Endothelial cell of umbilical vein (primary cell): ENCODE results near the gene SELENOM. TPM values are rescaled to one million over a fixed set of nuclear protein-coding genes. Genes with fewer than 3 reads are reported as not detected.

Experiments used
- BruUV-seq: library from RNA; stranded (reverse); fragments of 400-500 nt; replicated peaks from 2 replicates; lab custom pipeline; 2021; lab: Mats Ljungman, UMichigan
- CTCF ChIA-PET: fragments of 300-600, 350-600 bp; sonication (Branson Sonifier 250); formaldehyde crosslinking; loops from one replicate; lab custom pipeline; 2021; ENCODE audit warnings: antibody characterized with exemption, inconsistent platforms; lab: Charles Lee
- POLR2A ChIA-PET: fragments of 300-600, 350-600 bp; sonication (Branson Sonifier 250); formaldehyde crosslinking; loops from one replicate; lab custom pipeline; 2021; ENCODE audit warnings: antibody characterized with exemption, inconsistent platforms; lab: Charles Lee
- DNase-seq: peaks from one replicate; pipeline ENCODE4 v3.0.0-alpha.2; 2011; ENCODE audit warnings: low read depth, low spot score
- FAIRE-seq: peaks from 2 replicates; lab custom pipeline; 2011; peaks lifted over from hg19 to GRCh38; lab: Jason Lieb, UNC
- H2AFZ ChIP-seq: 2 replicates; pipeline ENCODE4 v1.6.0; 2012; ENCODE audit warnings: low read depth, low read length, control low read depth, inconsistent platforms
- H3K27ac ChIP-seq: 2 replicates; pipeline ENCODE4 v1.5.1; 2011; ENCODE audit warnings: low read depth, mild to moderate bottlenecking, control low read depth, low read length, moderate library complexity; ENCODE audit not compliant: insufficient read depth
- H3K27me3 ChIP-seq, 2 experiments: 2 replicates each; pipeline versions ENCODE4 v1.6.0 to v1.6.1; 2011; ENCODE audit warnings: low read length in 2 of 2, mixed read lengths in 1 of 2; ENCODE audit not compliant: control insufficient read depth in 2 of 2, insufficient read depth in 2 of 2
- H3K36me3 ChIP-seq, 2 experiments: 2 replicates in 1 of 2; 3 replicates in 1 of 2; pipeline ENCODE4 v1.5.1; 2011; ENCODE audit warnings: low read length in 2 of 2, mild to moderate bottlenecking in 1 of 2, moderate library complexity in 1 of 2; ENCODE audit not compliant: control insufficient read depth in 2 of 2, insufficient read depth in 2 of 2; ENCODE audit errors: extremely low read depth in 1 of 2
- H3K4me1 ChIP-seq: 3 replicates; pipeline ENCODE4 v1.5.1; 2011; ENCODE audit warnings: mild to moderate bottlenecking, low read length; ENCODE audit not compliant: control insufficient read depth, insufficient read depth; ENCODE audit errors: extremely low read depth
- H3K4me2 ChIP-seq: 2 replicates; pipeline ENCODE4 v1.6.1; 2011; ENCODE audit warnings: low read length, control low read depth, mixed read lengths; ENCODE audit not compliant: insufficient read depth
- H3K4me3 ChIP-seq, 3 experiments: fragments of 200-600 bp in 1 of 3; sonication (generic), shearing (Covaris generic) in 1 of 3; replicated peaks in 1 of 3; 2 replicates each; pipeline ENCODE4 v1.5.1; 2011 to 2016; ENCODE audit warnings: control low read depth in 3 of 3, low read length in 3 of 3, mild to moderate bottlenecking in 2 of 3, inconsistent platforms in 1 of 3, low read depth in 1 of 3, moderate library complexity in 1 of 3; ENCODE audit not compliant: insufficient read depth in 1 of 3
- H3K79me2 ChIP-seq: 2 replicates; pipeline ENCODE4 v1.6.0; 2012; ENCODE audit warnings: low read length, inconsistent platforms; ENCODE audit not compliant: control insufficient read depth, insufficient read depth
- H3K9ac ChIP-seq: replicated peaks from 2 replicates; pipeline ENCODE3; 2011; ENCODE audit warnings: low read length, control low read depth; ENCODE audit not compliant: insufficient read depth; ENCODE audit errors: extremely low read depth
- H3K9me1 ChIP-seq: replicated peaks from 3 replicates; pipeline ENCODE4 v1.6.0; 2011; ENCODE audit warnings: mild to moderate bottlenecking, low read length; ENCODE audit not compliant: control insufficient read depth, insufficient read depth; ENCODE audit errors: extremely low read depth
- H3K9me3 ChIP-seq: replicated peaks from 2 replicates; pipeline ENCODE4 v1.5.1; 2012; ENCODE audit warnings: low read length, inconsistent platforms; ENCODE audit not compliant: control insufficient read depth, insufficient read depth
- H4K20me1 ChIP-seq: replicated peaks from 2 replicates; pipeline ENCODE3; 2011; ENCODE audit warnings: mild to moderate bottlenecking, low read length; ENCODE audit not compliant: control insufficient read depth, insufficient read depth; ENCODE audit errors: extremely low read depth
- CTCF ChIP-seq, 2 donors: IDR thresholded peaks; 1 replicate in 1 of 2; 2 replicates in 1 of 2; pipeline ENCODE4 v1.5.1; 2011; ENCODE audit warnings: low read length in 2 of 2, mild to moderate bottlenecking in 2 of 2, moderate library complexity in 2 of 2, control low read depth in 1 of 2, inconsistent platforms in 1 of 2, low read depth in 1 of 2; ENCODE audit not compliant: insufficient read depth in 1 of 2; ENCODE audit errors: extremely low read depth in 1 of 2
- MAX ChIP-seq: IDR thresholded peaks from 2 replicates; pipeline ENCODE4 v1.6.1; 2011; ENCODE audit not compliant: insufficient read depth, insufficient read length
- POLR2AphosphoS5 ChIP-seq: IDR thresholded peaks from 2 replicates; pipeline ENCODE4 v1.6.1; 2012; ENCODE audit warnings: low read depth, mild to moderate bottlenecking, control low read depth, low read length, moderate library complexity; ENCODE audit not compliant: insufficient read depth
- dilution Hi-C: fragments of 300-500 bp; cut with MboI; formaldehyde crosslinking; loops from one replicate; pipeline ENCODE4 v1.15.0; 2019; ENCODE audit warnings: low sequenced_read_pairs; ENCODE audit not compliant: extremely low pct_ligation_motif_present
- intact Hi-C: fragments of 100-400 bp; cut with micrococcal nuclease; formaldehyde crosslinking; loops from one replicate; pipeline ENCODE4 v1.10.0; 2022
- polyA plus RNA-seq, 4 experiments: library from polyadenylated mRNA; depleted of rRNA in 3 of 4; stranded (reverse) in 3 of 4; unstranded in 1 of 4; fragments of >200 nt; gene quantifications; 2 replicates each; pipeline versions ENCODE4 v1.2.1 to v1.2.3, GENCODE V29; 2011 to 2012; ENCODE audit warnings: missing spikeins in 1 of 4
- total RNA-seq: library from RNA; stranded (reverse); gene quantifications from 2 replicates; pipeline ENCODE4 v1.2.3, GENCODE V29; 2021

The SELENOM gene
- total and polyA plus RNA-seq, 2 donors (not counting 3 experiments of a cell fraction or from before 2014, with no cell fraction given), result 29.6 to 87.1 TPM

GRCh38 chr22:31128156-31128555, 20.8 kb upstream of the SELENOM start:
- CTCF ChIA-PET, result interaction anchor here (1.1 to 1.6 kb wide), 3 partner anchors 16 to 21 kb away, joined by 3 to 10 read pairs (median 4); partner anchors contain the start of gene SELENOM
- DNase-seq, result no peak

More at GRCh38 chr22:31128156-31128555, 20.8 kb upstream of the SELENOM start:
- Histone ChIP-seq H2AFZ (no peak overlapping the region), H3K9me1 (no peaks in the 10 kb centered on the region), H3K4me3 (no peak overlapping the region), H3K27ac (no peak overlapping the region), H4K20me1 (no peaks in the 10 kb centered on the region), H3K9me3 (no peaks in the 10 kb centered on the region), H3K79me2 (no peaks in the 10 kb centered on the region), H3K4me2 (no peak overlapping the region), H3K4me1 (no peaks in the 10 kb centered on the region), H3K9ac (no peak overlapping the region), H3K27me3 (peaks cover 0 to 4% of the 10 kb centered on the region in 2 experiments), H3K36me3 (no peaks in the 10 kb centered on the region)
- BruUV-seq, result no TSS peak
- intact Hi-C loops (no loop called here), dilution Hi-C loops (no loop called here)
- POLR2A ChIA-PET, result no interaction called here
- TF ChIP-seq POLR2AphosphoS5, result no peak
- TF ChIP-seq CTCF (IDR thresholded peaks at IDR 0.05; ENCODE audit: extremely low read depth in 1 of 2, insufficient read depth in 1 of 2, low read depth in 1 of 2, low read length in 2 of 2), result no peak
- TF ChIP-seq MAX, result no peak
- FAIRE-seq, result no peak
